Measurements from ENCODE around the gene ALDH3B2.
"Not testable (repeated sequence)": the region's sequence is repeated elsewhere in the genome, so short reads cannot be mapped to it uniquely, and the experiment has no call there.

Gene ALDH3B2

GRCh38 chr11:67674442-67674871 lies at the start of gene ALDH3B2:
ALDH3B2 (minus strand) TSS chr11:67674623; CDS start chr11:67666935, 7,688 bp downstream.
- no peak for DNase-seq (ENCODE audit: low read depth in 2 of 2)

GRCh38 chr11:67723036-67723435 lies 48.6 kb upstream of the ALDH3B2 start:
- DNase-seq (ENCODE audit: low read depth in 2 of 2), result not testable (repeated sequence)

- DNase-seq (ENCODE audit: low read depth in 2 of 2), result not testable (repeated sequence)
Observed at GRCh38 chr11:67716226-67716625, 41.8 kb upstream of the ALDH3B2 start.

- DNase-seq (ENCODE audit: low read depth in 2 of 2), result not testable (repeated sequence)
Observed at GRCh38 chr11:67715801-67716200, 41.4 kb upstream of the ALDH3B2 start.

- DNase-seq (ENCODE audit: low read depth in 2 of 2), result not testable (repeated sequence)
Observed at GRCh38 chr11:67713892-67714509, 39.6 kb upstream of the ALDH3B2 start.

GRCh38 chr11:67711676-67712075 lies 37.3 kb upstream of the ALDH3B2 start:
- DNase-seq (ENCODE audit: low read depth in 2 of 2), result not testable (repeated sequence)

- DNase-seq (ENCODE audit: low read depth in 2 of 2), result not testable (repeated sequence)
Observed at GRCh38 chr11:67711212-67711611, 36.8 kb upstream of the ALDH3B2 start.

GRCh38 chr11:67709806-67710205 lies 35.4 kb upstream of the ALDH3B2 start:
- not testable (repeated sequence) for DNase-seq (ENCODE audit: low read depth in 2 of 2)

- DNase-seq (ENCODE audit: low read depth in 2 of 2), result no peak
Observed at GRCh38 chr11:67705264-67705663, 30.8 kb upstream of the ALDH3B2 start.

GRCh38 chr11:67704524-67704923 lies 30.1 kb upstream of the ALDH3B2 start:
- DNase-seq (ENCODE audit: low read depth in 2 of 2), result no peak

- not testable (repeated sequence) for DNase-seq (ENCODE audit: low read depth in 2 of 2)
Observed at GRCh38 chr11:67703709-67704108, 29.3 kb upstream of the ALDH3B2 start.

- DNase-seq (ENCODE audit: low read depth in 2 of 2), result no peak
Observed at GRCh38 chr11:67700548-67701262, 26.3 kb upstream of the ALDH3B2 start.

- DNase-seq (ENCODE audit: low read depth in 2 of 2), result no peak
Observed at GRCh38 chr11:67700141-67700540, 25.7 kb upstream of the ALDH3B2 start.

- no peak for DNase-seq (ENCODE audit: low read depth in 2 of 2)
Observed at GRCh38 chr11:67699521-67699920, 25.1 kb upstream of the ALDH3B2 start.

GRCh38 chr11:67698247-67698646 lies 23.8 kb upstream of the ALDH3B2 start:
- DNase-seq (ENCODE audit: low read depth in 2 of 2), result no peak

- DNase-seq (ENCODE audit: low read depth in 2 of 2), result no peak
Observed at GRCh38 chr11:67697846-67698245, 23.4 kb upstream of the ALDH3B2 start.

GRCh38 chr11:67696998-67697397 lies 22.6 kb upstream of the ALDH3B2 start:
- no peak for DNase-seq (ENCODE audit: low read depth in 2 of 2)

- DNase-seq (ENCODE audit: low read depth in 2 of 2), result no peak
Observed at GRCh38 chr11:67695606-67696005, 21.2 kb upstream of the ALDH3B2 start.

- no peak for DNase-seq (ENCODE audit: low read depth in 2 of 2)
Observed at GRCh38 chr11:67694875-67695555, 20.6 kb upstream of the ALDH3B2 start.

GRCh38 chr11:67691149-67691548 lies 16.7 kb upstream of the ALDH3B2 start:
- DNase-seq (ENCODE audit: low read depth in 2 of 2), result no peak

GRCh38 chr11:67689178-67689577 lies 14.8 kb upstream of the ALDH3B2 start:
- DNase-seq (ENCODE audit: low read depth in 2 of 2), result no peak

- no peak for DNase-seq (ENCODE audit: low read depth in 2 of 2)
Observed at GRCh38 chr11:67687986-67688385, 13.6 kb upstream of the ALDH3B2 start.
